Kidney glomerular epithelial cell (primary cell): ENCODE results near the gene PRKACB.

ENCODE experiments used
- DNase-seq: peaks from one replicate; lab custom pipeline; 2025; lab: John Stamatoyannopoulos, UW

The PRKACB gene

GRCh38 chr1:84156210-84156621, 12.1 kb downstream of the PRKACB start:
- DNase-seq = peak; percentile 64

DNA sequence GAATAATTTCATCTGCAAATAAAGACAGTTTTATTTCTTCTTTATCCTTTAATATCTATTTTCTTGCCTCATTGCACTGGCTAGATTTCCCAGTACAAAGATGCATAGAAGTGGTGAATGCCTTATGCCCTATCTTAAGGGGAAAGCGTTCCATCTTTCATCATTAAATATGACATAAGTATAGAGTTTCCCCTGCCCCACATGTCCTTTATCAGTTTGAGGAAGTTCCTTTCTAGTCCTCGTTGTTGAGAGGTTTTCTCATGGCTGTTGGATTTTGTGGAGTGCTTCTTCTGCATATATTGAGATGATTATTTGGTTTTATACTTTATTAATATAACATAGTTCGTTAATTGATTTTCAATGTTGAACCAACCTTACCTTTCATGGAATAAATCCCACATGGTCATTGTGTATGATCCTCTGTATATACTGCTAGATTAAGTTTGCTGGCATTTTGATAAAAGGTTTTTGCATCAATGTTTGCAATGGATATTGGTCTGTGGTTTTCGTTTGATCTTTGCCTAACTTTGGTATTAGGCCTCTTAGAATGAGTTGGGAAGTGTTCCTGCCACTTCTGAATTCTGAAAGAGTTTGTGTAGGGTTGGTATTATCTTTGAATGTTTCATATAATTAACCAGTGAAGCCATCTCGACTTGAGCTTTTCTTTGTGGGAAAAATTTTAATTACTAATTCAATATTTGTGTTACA, 15.6 kb downstream of the PRKACB start:
- no peak for DNase-seq

- no peak for DNase-seq
Observed at GRCh38 chr1:84162295-84162694, 18.2 kb downstream of the PRKACB start.

DNA sequence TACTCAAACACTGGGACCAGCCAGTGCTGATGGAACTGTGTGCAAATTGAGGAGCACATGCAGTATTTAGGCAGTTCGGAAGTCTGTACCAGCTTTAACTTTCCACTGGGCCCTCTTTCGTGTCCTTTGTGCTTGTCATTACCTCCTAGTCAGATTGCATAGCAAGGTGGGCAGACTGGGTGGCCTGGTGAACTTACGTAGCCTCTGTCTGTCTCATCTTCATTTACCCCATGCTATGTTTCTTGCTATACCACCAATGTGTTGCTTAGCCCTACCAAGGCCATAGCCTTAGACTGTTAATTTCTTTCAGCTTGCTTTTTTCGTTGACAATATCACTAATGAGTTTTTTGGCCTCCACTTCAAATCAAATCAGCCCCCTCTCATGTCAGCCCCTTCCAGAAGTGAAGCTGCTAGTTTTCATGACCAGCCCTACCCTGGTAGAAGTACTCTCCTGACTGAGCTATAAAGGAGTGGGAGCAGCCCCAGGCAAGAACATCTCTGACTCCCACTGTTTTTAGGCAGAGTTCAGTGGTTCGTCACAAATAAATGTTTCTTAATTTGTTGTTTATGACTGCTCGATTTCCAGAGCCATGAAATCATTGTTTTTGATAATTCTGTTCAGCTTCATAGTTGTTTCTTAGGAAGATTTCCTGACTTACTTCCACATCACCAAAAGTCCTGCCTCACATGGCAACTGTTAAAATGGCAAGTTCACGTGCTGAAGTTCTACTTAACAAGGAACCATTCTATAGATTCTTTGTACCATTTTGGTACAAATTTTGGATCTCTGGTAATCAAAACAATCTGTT, 19.3 kb downstream of the PRKACB start:
- no peak for DNase-seq

GRCh38 chr1:84164161-84164560, 20.1 kb downstream of the PRKACB start:
- DNase-seq = no peak

- DNase-seq = no peak
Observed at GRCh38 chr1:84164567-84165021, 20.5 kb downstream of the PRKACB start.

DNA sequence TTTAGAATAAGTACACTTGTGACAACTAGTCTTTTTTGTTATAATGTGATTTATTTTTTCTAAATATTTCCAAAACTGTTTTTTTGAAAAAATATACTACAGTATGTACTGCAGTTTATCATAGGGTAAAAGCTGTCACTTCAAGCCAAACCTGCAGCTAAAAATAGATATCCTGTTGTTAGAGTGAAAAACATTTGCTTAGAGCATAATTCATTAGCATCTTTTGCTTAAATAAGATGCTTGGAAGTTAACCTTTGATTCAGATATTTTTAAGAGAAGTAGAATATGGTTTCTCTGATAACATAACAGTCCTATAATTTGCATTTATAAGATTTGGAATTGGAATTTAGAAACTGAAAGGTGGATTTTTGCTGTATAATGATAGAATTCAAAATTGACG, 21.5 kb downstream of the PRKACB start:
- DNase-seq = no peak

- no peak for DNase-seq
Observed at GRCh38 chr1:84166797-84167196, 22.7 kb downstream of the PRKACB start.

GRCh38 chr1:84168783-84169182, 24.7 kb downstream of the PRKACB start:
- no peak for DNase-seq

- DNase-seq = no peak
Observed at GRCh38 chr1:84170171-84170570, 26.1 kb downstream of the PRKACB start.

- no peak for DNase-seq
Observed at GRCh38 chr1:84171481-84171880, 27.4 kb downstream of the PRKACB start.

DNA sequence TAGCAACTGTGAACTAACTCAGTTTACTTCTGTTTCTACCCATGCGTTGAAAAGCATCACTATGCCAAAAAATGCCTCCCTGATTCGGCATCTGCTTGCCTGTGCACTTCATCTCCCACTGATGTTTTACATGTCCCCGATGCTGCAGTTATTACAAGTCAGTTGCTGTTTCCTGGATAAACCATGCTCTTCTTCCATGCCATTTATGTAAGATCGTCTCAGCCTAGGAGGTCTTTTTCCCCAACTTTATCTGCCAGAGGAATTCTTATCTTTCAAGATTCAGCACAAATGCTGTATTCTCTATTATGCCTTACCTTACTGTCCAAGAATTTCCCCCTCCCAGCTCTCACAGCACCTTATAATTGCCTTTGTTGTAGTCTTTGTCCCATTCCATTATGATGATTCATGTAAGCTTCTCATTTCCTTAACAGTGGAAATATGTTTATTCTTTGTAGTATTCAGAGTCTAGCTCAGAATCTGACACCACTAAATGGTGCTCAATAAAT, 30.0 kb downstream of the PRKACB start:
- peak; percentile 95 for DNase-seq

DNA sequence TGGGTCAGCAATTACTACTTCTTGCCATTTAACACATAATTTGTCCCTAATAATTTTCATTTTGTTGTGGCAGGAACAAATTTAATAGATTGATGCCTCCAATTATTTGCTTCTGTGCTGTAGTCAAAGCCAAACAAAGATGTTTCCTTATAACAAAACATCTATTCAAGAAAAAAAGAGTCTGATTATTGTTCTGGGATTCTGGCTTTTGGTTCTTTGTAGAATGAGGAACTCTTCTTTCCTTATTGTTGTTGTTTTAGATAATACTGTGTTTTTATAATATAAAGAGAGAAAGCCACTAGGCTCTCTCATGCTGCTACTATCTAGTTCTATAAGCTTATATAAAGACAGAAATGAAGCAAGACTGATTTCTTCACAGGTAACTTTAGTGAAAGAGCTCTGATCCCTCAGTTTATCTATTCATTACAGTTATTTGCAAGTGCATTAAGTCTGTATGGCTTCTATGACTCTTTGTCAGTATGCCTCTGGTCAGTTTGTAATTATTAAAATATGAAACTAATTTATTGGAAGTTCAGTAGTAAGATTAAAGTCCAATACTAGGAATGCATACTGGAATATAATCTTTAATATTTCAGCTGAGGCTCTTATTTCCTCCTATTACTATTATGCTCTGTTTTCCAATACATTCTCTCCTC, 37.4 kb downstream of the PRKACB start:
- no peak for DNase-seq

- no peak for DNase-seq
Observed at GRCh38 chr1:84190455-84190854, 46.4 kb downstream of the PRKACB start.

DNA sequence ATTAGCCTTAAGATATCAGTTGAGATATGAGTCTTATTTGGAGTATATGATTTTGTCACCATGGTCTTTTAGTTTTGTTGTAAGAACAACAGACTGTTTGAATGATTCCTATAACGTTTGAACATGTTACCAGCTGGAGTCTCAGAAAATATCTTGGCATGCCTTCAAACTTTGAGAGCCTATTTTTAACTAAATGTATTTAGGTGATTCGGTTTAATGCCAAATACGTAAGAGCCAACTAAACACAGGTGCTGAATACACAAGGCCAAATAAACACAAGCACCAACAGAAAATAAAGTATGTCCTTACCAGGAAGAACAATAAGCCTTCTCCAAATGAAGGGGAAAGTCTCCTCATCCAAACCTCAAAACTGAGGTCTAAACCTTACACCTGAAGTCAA, 48.6 kb downstream of the PRKACB start:
- DNase-seq = no peak

- DNase-seq = no peak
Observed at GRCh38 chr1:84198832-84199231, 54.8 kb downstream of the PRKACB start.

DNA sequence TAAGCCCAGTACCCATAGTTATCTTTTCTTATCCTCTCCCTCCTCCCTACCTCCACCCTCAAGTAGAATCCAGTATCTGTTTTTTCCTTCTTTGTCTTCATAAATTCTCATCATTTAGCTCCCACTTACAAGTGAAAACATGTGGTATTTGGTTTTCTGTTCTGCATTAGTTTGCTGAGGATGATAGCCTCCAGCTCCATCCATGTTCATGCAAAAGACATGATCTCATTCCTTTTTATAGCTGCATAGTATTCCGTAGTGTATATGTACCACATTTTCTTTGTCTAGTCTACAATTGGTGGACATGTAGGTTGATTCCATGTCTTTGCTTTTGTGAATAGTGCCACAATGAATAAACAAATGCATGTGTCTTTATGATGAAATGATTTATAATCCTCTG, 55.2 kb downstream of the PRKACB start:
- DNase-seq = no peak

GRCh38 chr1:84202126-84202525, 58.1 kb downstream of the PRKACB start:
- no peak for DNase-seq

DNA sequence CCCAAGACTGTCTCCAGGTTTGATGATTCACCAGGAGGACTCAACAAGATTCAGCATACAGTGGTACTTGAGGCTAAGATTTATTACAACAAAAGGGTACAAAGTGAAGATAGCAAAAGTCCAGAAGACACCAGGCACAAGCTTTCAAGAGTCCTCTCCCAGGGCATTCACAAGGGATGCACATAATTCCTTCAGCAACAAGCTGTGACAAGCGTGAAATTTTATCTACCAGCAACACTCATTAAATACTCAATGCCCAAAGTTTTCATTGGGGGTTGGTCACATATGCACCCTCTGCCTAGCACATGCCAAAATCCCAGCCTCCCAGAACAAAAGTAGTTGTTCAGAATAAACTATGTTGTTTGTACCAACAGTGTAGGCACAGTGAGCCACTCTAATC, 62.3 kb downstream of the PRKACB start:
- no peak for DNase-seq

DNA sequence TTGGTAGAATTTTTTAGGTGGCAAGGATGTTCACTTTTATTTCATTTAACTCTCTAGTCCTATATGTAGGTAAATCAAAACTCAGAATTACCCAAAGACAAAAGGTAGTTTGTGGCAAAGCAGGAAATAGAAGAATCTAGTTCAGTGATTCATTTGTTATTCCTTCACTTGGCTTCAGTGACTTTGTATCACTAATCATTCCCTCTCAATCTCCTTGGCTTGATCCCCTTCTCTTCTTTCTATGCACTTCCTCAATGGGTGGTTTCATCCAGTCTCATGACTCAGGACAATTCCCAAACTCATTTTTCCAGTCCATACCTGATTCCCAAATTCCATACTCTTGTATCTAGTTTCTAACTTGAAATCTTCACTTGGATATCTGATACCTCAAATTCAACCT, 64.9 kb downstream of the PRKACB start:
- DNase-seq = peak; percentile 63

GRCh38 chr1:84214115-84214956, 70.3 kb downstream of the PRKACB start:
- DNase-seq = no peak

- DNase-seq = no peak
Observed at GRCh38 chr1:84217239-84217638, 73.2 kb downstream of the PRKACB start.
